Mononuclear cell (primary cell): ENCODE measurements around the gene PTPRG. TPM values are rescaled to one million over a fixed set of nuclear protein-coding genes. Genes with fewer than 3 reads are reported as not detected.
"Not testable (repeated sequence)": the region's sequence is repeated elsewhere in the genome, so short reads cannot be mapped to it uniquely, and the experiment has no call there.

Source experiments
- H3K27me3 ChIP-seq: 2 replicates; pipeline ENCODE4 v1.6.0; 2011; ENCODE audit warnings: low read length, control low read depth; ENCODE audit not compliant: insufficient read depth
- H3K4me1 ChIP-seq: 2 replicates; pipeline ENCODE4 v1.5.1; 2011; ENCODE audit warnings: mild to moderate bottlenecking, low read length, control low read depth; ENCODE audit not compliant: insufficient read depth
- H3K4me3 ChIP-seq: 2 replicates; pipeline ENCODE4 v1.5.1; 2011; ENCODE audit warnings: mild to moderate bottlenecking, low read length, moderate library complexity
- H3K9me3 ChIP-seq: 2 replicates; pipeline ENCODE4 v1.5.1; 2011; ENCODE audit warnings: low read depth, mild to moderate bottlenecking, control low read depth, low read length
- total RNA-seq: library from RNA; depleted of rRNA; stranded (reverse); fragments of >200 nt; gene quantifications from one replicate; pipeline ENCODE4 v1.2.3, GENCODE V29; 2012

PTPRG gene
- total RNA-seq, 1 donor: 0.42 TPM

DNA sequence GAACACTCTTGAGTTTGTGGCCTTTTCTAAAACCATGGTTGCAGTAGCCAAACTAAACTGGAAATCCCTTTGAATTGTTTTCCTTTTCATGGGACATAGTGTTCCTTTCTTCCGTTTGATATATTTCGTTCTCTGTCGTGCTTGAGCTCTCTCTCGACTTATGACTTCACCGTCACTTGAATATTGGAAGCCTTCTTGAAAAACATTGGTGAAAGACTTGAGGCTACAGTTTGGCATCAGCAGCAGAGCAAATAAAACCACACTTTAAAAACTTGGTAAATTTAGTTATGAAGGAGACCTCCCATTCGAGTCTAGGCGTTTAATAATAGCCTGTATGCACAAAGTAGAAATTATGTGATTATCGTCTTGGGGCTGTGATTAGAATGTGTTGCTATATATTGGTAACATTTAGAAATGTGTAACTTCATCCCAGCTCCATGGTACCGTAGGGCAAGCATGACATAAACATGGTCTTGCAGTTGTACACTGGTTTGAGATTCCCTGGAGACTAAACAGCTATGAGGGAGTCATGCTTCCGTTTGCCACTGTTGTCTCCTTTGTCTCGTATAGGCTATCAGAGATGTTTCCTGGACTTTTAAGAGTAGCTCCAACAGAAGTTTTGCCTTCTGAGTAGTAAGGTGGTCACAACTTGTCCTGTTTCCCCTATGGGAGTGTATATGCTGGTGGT lies 122.3 kb downstream of the PTPRG start:
- H3K9me3 ChIP-seq: no peaks in the 10 kb centered on the region
- H3K4me1 ChIP-seq: no peaks in the 10 kb centered on the region
- H3K4me3 ChIP-seq: no peak overlapping the region
- no peaks in the 10 kb centered on the region for H3K27me3 ChIP-seq

DNA sequence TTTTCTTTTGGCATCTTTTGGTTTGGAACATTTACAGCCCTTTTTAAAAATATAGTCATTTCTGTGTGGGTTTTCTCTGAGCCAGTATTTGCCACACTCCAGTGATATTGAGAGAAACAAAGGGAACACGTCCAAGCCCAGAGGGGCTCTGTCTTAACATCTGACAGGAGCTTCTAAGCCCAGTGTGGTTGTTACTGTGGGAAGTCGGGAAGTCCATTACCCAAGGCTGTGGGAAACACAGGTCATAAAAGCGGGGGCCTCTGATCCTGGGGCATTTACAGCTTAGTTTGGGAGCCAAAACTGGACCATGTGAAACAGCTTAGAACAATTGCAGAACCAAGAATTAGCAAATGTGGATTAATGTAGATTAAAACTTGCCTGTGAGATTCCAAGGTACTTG lies 123.0 kb downstream of the PTPRG start:
- Histone ChIP-seq H3K9me3 (no peaks in the 10 kb centered on the region), H3K4me1 (no peaks in the 10 kb centered on the region), H3K27me3 (no peaks in the 10 kb centered on the region), H3K4me3 (no peak overlapping the region)

DNA sequence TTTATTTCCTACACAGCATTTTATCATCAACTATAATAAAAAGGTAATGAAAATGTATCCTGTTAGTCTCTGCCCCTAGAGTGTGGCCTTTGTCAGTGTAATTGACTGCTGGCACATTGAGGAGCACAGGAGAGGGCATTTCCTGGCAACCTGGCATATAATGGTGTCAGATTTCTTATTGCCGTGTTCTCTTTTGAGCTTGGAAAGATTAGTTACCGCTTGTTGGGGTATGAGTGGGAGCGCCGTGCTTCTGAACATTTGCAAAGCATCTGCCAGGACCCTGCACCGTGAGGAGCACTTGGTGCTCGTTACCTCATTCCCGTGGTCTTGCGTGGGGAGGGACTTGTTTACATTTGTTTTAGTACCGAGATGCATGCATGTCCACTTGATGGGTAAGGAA lies 124.4 kb downstream of the PTPRG start:
- Histone ChIP-seq H3K27me3 (no peaks in the 10 kb centered on the region), H3K4me3 (no peak overlapping the region), H3K9me3 (no peaks in the 10 kb centered on the region), H3K4me1 (no peaks in the 10 kb centered on the region)

DNA sequence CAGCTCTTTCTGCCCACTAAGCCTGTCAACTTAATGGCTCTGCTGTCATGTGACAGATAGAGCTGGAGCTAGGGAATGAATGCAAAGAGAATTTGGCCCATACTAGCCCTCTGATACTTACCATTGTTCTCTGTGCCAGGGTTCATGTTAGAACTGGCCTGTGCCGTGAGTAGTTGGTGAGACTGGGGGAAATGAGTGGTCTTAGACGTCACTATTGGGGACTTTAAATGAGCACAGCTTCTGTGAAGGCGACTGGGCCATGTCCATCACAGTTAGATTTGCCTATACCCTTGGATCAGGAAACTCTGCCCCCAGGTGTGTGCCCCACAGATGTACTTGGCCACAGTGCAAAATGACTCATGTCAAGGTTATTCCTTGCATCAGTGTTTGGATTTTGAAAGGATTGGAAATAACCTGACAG lies 124.9 kb downstream of the PTPRG start:
- no peaks in the 10 kb centered on the region for H3K27me3 ChIP-seq
- no peaks in the 10 kb centered on the region for H3K4me1 ChIP-seq
- no peaks in the 10 kb centered on the region for H3K9me3 ChIP-seq
- no peak overlapping the region for H3K4me3 ChIP-seq

DNA sequence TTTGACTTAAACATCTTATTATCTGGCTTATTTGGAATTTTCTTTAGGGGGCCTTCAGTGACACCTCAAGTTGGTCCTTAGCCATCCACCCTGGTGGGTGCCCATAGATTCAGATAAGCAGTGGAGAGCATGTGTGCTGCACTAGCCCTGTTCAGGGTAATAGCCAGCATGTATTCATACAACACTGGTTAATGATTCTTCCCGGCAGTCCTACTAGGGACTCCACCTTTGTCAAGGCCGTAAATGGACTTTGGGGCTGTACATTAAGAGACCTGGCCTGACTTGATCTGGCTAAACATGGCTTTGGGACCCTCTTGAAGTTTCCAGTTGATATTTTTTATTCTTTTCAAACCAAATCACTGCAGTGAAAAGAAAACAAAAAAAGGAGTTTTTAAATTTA lies 125.8 kb downstream of the PTPRG start:
- no peaks in the 10 kb centered on the region for H3K4me1 ChIP-seq
- no peaks in the 10 kb centered on the region for H3K9me3 ChIP-seq
- no peak overlapping the region for H3K4me3 ChIP-seq
- no peaks in the 10 kb centered on the region for H3K27me3 ChIP-seq

DNA sequence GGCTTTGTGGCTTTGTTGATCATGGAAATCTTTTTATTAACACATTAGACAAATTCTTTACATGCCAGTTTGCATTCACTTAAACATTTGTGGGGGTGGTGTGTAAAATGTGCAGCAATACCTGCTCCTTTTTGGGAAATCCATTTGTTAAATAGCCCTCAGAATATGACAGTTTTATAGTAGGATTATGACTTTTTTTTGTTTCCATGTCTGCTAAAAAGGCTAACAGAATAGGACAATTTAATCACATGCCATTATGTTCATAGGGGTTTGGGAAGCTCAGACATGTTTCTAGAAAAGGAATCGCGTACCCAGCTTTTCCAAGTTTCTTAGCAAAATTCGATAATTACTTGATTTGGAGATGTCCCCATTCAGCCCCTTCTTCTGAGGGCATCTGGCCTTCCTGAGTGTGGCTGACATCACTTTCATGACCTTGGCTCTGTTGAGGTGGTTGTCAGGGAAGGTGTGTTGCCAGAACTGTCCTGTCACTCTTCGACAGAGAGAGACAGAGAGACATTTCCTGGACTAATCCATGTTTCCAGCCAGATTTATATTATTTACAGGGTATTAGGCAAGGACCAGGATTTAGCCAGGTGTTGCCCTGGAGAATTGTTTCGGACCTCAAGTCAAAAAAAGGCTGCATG lies 126.4 kb downstream of the PTPRG start:
- H3K4me1 ChIP-seq: no peaks in the 10 kb centered on the region
- H3K4me3 ChIP-seq: no peak overlapping the region
- no peaks in the 10 kb centered on the region for H3K27me3 ChIP-seq
- H3K9me3 ChIP-seq: no peaks in the 10 kb centered on the region

DNA sequence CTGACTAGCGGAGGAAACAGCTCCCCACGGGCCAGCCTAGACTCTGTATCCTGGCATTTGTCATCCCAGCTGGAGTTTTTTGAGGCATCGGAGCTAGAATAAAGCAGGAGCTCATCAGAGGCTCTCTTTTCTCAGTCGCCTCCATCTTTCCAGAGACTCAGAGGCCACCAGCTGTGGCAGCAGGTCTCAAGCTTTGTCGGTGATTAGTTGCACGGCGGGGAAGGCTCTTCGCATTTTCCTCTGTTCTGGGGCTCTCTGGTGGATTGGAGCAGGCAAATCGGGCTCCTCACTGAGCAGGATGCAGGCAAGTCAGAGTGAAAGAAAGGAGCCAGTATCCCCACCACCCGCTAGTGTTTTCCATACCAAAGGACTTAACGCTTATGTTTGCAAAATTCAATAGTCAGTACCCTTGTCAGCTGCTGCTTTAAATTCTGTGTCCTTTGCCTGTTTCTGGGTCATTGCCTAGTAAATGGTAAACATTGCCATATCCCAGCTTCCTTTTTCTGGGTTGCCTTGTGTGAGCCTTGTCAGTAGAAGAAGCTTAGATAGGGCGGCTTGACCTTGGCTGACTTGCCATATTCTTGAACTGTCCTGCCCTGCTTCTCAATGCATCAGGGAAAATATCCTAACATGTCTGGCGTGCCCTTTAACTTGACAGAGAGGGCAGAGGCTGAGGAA lies 127.1 kb downstream of the PTPRG start:
- Histone ChIP-seq H3K4me1 (no peaks in the 10 kb centered on the region), H3K9me3 (no peaks in the 10 kb centered on the region), H3K4me3 (no peak overlapping the region), H3K27me3 (no peaks in the 10 kb centered on the region)

DNA sequence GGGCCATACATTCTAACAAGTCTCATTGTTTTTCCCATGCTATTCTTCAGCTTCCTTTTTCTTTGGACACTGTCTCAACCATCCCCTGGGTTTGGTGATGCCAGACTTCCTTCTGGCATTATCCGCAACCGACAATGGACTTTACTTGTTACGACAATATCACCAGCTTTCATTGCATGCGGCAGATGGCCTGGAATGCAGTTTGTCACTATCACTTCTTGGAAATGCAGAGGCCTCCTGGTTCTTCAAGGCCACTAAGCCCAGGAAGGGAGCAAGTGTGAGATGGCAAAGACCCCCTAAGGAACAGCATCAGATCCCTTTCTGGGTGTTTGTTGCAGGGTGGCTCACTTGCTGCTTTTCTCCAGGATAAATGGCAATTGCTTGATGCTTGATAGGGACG lies 128.6 kb downstream of the PTPRG start:
- Histone ChIP-seq H3K4me1 (no peaks in the 10 kb centered on the region), H3K9me3 (no peaks in the 10 kb centered on the region), H3K27me3 (no peaks in the 10 kb centered on the region), H3K4me3 (no peak overlapping the region)

DNA sequence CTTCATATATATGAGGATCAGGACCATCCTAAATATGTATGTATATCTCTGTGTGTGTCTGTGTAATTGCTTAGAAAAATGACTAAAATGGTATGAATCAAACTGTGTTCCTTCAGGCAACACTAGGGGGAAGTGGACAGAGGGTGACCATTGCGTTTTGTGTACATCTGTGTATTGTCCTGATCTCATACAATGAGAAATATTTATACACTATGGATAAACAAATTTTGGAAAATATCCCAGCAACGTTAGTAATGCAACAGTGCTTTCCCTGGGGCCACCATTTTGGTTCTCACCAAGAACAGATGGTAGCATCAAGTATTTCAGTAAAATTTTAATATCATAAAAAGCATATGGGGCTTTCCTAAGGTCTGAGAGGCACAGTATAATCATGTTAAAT lies 130.1 kb downstream of the PTPRG start:
- Histone ChIP-seq H3K27me3 (no peaks in the 10 kb centered on the region), H3K4me3 (no peak overlapping the region), H3K4me1 (no peaks in the 10 kb centered on the region), H3K9me3 (no peaks in the 10 kb centered on the region)

DNA sequence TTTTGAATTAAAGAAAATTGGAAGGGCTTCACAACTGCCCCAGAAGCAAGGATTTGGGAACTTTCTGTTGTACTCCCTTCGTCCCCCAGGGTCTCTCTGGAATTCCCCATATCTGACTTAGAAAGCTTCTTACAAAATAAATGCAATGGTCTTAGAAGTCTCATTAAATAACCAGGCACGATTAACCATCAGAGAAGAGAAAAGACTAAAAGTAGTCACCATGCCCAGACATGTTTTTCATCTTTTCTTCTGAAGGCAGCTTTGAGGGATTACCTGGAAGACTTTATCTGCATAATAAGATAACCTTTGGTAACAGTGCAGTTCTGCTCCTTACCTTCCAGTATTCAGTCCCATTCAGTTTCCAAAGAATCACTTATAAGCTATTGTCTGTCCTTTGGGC lies 135.9 kb downstream of the PTPRG start:
- Histone ChIP-seq H3K27me3 (no peaks in the 10 kb centered on the region), H3K4me1 (no peaks in the 10 kb centered on the region), H3K9me3 (no peaks in the 10 kb centered on the region), H3K4me3 (no peak overlapping the region)

DNA sequence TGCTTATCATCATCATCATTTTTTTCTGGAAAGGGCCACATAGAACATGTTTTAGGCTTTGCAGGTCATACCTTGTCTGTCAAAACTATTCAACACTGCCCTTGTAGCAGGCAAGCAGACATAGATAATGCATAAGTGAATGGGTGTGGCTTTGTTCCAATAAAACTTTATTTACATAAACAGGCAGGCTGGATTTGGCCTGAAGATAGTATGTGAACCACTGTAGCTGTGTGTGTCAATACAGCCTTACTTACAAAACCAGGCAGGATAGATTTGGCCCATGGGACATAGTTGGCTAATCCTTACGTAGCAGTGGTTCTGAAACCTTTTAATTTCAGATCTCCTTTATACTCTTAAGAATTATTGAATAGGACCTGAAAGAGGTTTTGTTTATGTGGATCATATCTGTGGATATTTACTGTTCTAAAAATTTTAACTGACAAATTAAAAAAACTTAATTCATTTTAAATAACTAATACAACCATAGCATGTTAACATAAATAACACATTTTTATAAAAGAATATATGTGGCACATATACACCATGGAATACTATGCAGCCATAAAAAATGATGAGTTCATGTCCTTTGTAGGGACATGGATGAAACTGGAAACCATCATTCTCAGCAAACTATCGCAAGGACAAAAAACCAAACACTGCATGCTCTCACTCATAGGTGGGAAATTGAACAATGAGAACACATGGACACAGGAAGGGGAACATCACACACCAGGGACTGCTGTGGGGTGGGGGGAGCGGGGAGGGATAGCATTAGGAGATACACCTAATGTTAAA lies 137.1 kb downstream of the PTPRG start:
- H3K9me3 ChIP-seq, H3K4me3 ChIP-seq, H3K27me3 ChIP-seq, H3K4me1 ChIP-seq: not testable (repeated sequence)

DNA sequence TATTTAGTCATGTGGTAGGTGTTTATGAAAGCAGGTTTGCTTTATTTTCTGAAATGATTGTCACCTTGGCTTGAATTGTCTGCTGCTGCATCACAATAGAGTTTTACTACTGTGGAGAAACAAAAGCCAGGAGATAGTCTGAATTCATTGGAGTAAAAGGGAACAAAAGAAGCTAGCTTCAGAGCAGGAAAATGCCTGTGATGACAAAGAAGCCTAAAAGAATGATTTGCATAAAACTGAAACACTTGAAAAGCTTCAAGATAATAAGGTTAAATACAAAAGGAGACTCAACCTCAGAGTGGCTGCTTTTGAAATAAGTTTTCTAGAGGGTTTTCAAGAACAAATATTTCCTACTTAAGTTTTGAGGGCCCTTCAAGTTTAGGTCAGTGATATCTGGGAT lies 138.3 kb downstream of the PTPRG start:
- Histone ChIP-seq H3K9me3 (no peaks in the 10 kb centered on the region), H3K4me3 (no peak overlapping the region), H3K4me1 (no peaks in the 10 kb centered on the region), H3K27me3 (no peaks in the 10 kb centered on the region)

DNA sequence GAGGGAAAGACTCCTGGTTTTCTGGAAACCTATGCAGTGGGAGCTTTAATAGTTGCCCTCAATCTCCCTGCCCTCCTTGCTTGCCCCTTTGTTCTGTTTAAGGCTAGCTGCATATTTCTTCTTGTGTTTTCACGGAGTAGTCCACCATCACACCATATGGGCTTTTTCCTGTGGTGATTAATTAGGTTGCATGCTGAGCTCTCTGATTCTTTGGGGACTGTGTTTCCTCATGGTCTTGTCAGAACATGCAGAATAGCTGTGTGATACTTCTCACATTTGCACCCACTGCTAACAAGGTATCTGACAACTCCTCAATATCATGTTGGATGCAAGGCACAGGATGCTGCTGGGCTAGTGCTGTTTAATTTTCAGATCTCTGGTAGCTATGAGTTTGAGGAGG lies 139.6 kb downstream of the PTPRG start:
- Histone ChIP-seq H3K27me3 (no peaks in the 10 kb centered on the region), H3K9me3 (no peaks in the 10 kb centered on the region), H3K4me3 (no peak overlapping the region), H3K4me1 (no peaks in the 10 kb centered on the region)

DNA sequence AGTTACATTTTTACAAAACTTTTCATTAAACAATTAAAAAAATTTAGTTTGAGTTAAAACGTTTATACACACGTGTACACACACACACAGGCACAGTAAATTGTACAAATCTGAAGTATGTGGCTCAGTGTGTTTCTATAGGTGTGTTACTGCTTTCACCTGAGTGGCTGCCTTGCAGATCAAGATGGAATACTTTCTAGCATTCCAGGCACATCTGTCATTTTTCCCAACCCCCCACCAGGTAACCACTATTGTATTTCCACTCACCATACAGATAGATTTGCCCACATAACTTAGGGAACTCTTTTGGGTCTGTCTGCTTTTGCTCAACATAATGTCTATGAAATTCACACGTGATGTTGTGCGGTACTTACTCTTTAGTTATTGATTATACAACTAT lies 141.1 kb downstream of the PTPRG start:
- no peaks in the 10 kb centered on the region for H3K4me1 ChIP-seq
- H3K9me3 ChIP-seq: no peaks in the 10 kb centered on the region
- no peaks in the 10 kb centered on the region for H3K27me3 ChIP-seq
- H3K4me3 ChIP-seq: no peak overlapping the region

DNA sequence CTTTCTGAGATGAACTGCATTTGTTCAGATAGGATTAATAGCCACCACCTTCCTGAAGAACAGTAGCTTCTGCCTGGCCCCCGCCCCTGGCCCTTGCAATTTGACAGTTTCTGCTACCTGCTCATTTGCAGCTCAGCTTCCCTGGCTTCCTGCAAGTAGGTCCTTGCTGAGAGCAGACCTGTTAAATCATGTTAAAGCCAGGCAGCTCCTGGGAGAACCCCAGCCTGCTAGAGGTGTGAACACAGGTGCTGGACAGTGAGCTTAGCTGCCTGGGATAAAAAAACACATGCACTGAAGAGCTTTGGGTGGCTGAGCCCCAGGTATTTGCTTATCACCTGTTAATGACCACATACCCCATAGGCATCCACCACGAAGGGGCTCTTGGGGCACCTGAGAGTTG lies 143.4 kb downstream of the PTPRG start:
- Histone ChIP-seq H3K4me1 (no peaks in the 10 kb centered on the region), H3K4me3 (no peak overlapping the region), H3K27me3 (no peaks in the 10 kb centered on the region), H3K9me3 (no peaks in the 10 kb centered on the region)
